HG02943 (cell line): ENCODE data around the gene AP1M1.
"Not testable (repeated sequence)": the region's sequence is repeated elsewhere in the genome, so short reads cannot be mapped to it uniquely, and the experiment has no call there.

Experiments used
- ATAC-seq: cut with Tn5 transposase; IDR thresholded peaks from one replicate; pipeline ENCODE4 v1.9.1; 2021; ENCODE audit warnings: mild to moderate bottlenecking, low read depth, moderate library complexity; ENCODE audit not compliant: unreplicated experiment

AP1M1 gene

DNA sequence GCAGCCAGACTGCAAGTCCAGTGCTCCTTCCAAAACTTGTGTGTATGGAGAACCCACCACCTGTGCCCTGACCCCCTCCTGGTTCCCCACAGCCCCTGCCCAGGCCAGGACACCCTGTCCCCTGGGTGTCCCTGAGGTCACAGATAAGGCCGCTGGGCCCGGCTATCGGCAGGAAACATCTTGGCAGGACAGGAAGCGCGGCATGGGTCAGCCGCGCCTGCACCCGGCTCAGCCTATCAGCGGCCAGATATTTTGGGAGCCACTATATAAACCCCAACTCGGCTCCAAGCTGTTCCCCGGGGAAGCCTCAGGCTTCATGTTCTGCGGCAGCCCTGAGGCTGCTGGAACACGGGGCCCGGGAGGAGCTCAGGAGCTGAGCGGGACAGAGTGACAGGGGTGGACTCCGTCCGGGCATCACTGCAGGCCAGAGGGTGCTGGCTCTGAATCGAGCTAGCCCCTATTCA lies 60.8 kb downstream of the AP1M1 start:
- no peak for ATAC-seq

- no peak for ATAC-seq
Observed at GRCh38 chr19:16259385-16260159, 61.9 kb downstream of the AP1M1 start.

GRCh38 chr19:16260160-16260811 lies 62.6 kb downstream of the AP1M1 start:
- ATAC-seq: no peak

- ATAC-seq: no peak
Observed at GRCh38 chr19:16260812-16261161, 63.1 kb downstream of the AP1M1 start.

GRCh38 chr19:16261584-16262368 lies 64.1 kb downstream of the AP1M1 start:
- no peak for ATAC-seq

- no peak for ATAC-seq
Observed at GRCh38 chr19:16262618-16263017, 64.9 kb downstream of the AP1M1 start.

- ATAC-seq: no peak
Observed at GRCh38 chr19:16263141-16263761, 65.5 kb downstream of the AP1M1 start.

- no peak for ATAC-seq
Observed at GRCh38 chr19:16265205-16265604, 67.5 kb downstream of the AP1M1 start.

- ATAC-seq: no peak
Observed at GRCh38 chr19:16265890-16266585, 68.3 kb downstream of the AP1M1 start.

DNA sequence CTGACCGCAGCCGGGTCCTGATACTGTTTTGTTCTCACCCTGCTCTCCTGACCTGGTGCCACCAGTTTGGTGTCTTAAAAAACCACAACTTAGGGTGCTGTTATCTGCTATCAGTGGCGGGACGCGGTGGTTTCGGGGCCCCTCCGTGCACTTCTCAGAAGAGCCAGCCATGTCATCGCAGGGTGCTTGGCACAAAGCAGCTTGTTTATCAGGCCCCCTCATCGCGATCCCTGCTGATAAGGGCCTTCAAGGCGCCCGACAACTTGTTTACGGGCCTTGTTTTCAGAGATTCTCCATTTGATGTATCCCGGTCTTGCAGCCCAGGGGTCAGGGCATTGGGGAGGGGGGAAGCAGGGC lies 68.9 kb downstream of the AP1M1 start:
- no peak for ATAC-seq

GRCh38 chr19:16268676-16269319 lies 71.1 kb downstream of the AP1M1 start:
- no peak for ATAC-seq

DNA sequence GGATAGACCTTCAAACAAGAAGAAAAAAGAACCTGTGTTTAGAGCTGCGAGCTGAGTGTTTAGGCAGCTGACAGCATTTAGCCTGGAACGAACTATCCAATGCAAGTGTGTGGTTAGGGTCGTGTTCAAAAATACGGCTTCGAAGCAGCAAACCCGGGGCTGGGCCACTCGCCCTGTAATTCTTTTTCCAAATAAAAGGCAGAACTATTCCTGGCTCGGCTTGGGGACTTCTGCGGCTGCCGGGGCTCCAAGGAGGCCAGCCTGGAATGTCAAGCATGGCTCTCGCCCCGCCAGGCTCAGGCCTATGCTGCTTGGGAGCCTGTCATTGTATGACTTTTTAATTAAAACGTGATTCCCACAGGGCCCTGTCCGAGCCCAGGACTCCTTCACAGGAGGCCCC lies 75.2 kb downstream of the AP1M1 start:
- no peak for ATAC-seq

DNA sequence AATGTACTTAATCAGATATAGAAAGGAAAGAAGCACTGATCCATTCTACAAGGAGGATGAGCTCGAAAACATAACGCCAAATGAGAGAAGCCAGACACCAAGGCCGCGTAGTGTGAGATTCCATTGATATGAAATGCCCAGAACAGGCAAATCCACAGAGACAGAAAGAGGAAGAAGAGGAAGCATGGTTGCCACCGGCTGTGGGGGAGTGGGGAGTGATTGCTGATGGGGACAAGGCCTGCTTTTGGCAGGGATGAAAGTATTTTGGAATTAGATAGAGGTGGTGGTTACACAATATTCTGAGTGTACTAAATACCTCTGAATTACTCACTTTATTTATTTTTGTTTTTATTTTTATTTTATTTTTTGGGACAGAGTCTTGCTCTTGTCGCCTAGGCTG lies 76.7 kb downstream of the AP1M1 start:
- no peak for ATAC-seq

- ATAC-seq: no peak
Observed at GRCh38 chr19:16280306-16280705, 82.6 kb downstream of the AP1M1 start.

- ATAC-seq: no peak
Observed at GRCh38 chr19:16281743-16282142, 84.0 kb downstream of the AP1M1 start.

GRCh38 chr19:16283210-16284061 lies 85.7 kb downstream of the AP1M1 start:
- ATAC-seq: no peak

DNA sequence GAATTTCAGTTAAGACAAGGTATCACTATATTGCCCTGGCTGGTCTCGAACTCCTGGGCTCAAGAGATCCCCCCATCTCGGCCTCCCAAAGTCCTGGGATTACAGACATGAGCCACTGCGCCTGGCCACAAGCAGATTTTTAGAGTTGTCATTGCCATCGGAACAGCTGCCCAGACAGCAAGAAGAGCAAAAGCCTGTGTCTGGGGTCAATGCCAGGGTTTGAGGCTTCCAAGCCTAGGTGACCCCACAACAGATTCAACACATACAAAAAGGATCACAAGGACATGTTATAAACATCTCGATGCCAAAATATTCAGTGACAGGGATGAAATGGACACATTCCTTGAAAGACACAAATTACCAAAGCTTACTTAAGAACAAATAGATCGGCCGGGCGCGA lies 86.8 kb downstream of the AP1M1 start:
- ATAC-seq: no peak

GRCh38 chr19:16285079-16285478 lies 87.4 kb downstream of the AP1M1 start:
- ATAC-seq: not testable (repeated sequence)
